LoVo (cell line): ENCODE measurements around the gene RER1.

ENCODE experiments used
- DNase-seq: peaks from one replicate; pipeline ENCODE4 v3.0.0-alpha.2; 2016; ENCODE audit warnings: low spot score

The RER1 gene

GRCh38 chr1:2391041-2391930 lies at the start of gene RER1, which contains the start of gene MORN1:
TSS of gene RER1 (plus strand) at chr1:2391841. CDS start at chr1:2395791, 3,950 bp downstream.
TSS of gene MORN1 (minus strand) at chr1:2391554. CDS start at chr1:2391533, 21 bp downstream.
- peak; percentile 100 for DNase-seq

GRCh38 chr1:2342384-2343022 lies 49.1 kb upstream of the RER1 start:
- DNase-seq = no peak

GRCh38 chr1:2343023-2343935 lies 48.4 kb upstream of the RER1 start:
- DNase-seq = no peak

- no peak for DNase-seq
These were observed 47.4 kb upstream of the RER1 start for GRCh38 chr1:2344121-2344681.

GRCh38 chr1:2344744-2345296 lies 46.8 kb upstream of the RER1 start:
- DNase-seq = no peak

- DNase-seq = no peak
These were observed 46.2 kb upstream of the RER1 start for GRCh38 chr1:2345297-2346075.

GRCh38 chr1:2346691-2347408 lies 44.8 kb upstream of the RER1 start:
- DNase-seq = no peak

GRCh38 chr1:2347409-2347785 lies 44.2 kb upstream of the RER1 start:
- no peak for DNase-seq

- DNase-seq = no peak
These were observed 43.7 kb upstream of the RER1 start for GRCh38 chr1:2347896-2348295.

GRCh38 chr1:2348346-2349325 lies 43.0 kb upstream of the RER1 start:
- DNase-seq = no peak

- no peak for DNase-seq
These were observed 41.8 kb upstream of the RER1 start for GRCh38 chr1:2349806-2350205.

GRCh38 chr1:2350501-2350900 lies 41.1 kb upstream of the RER1 start:
- DNase-seq = no peak

GRCh38 chr1:2350911-2351655 lies 40.6 kb upstream of the RER1 start:
- no peak for DNase-seq

- DNase-seq = no peak
These were observed 39.9 kb upstream of the RER1 start for GRCh38 chr1:2351723-2352122.

- no peak for DNase-seq
These were observed 39.2 kb upstream of the RER1 start for GRCh38 chr1:2352341-2352896.

- no peak for DNase-seq
These were observed 38.6 kb upstream of the RER1 start for GRCh38 chr1:2352897-2353550.
